ENCODE measurements around the gene AP2M1. TPM values are rescaled to one million over a fixed set of nuclear protein-coding genes. Genes with fewer than 3 reads are reported as not detected.

Gene AP2M1
- total and polyA plus RNA-seq, 8 donors = 96.2 to 220 (median 144) TPM

- Histone ChIP-seq H3K36me3 (no peaks in the 10 kb centered on the region), H3K4me3 (no peak overlapping the region), H3K27me3 (peaks cover 0 to 14% (median 4%) of the 10 kb centered on the region in 3 donors), H3K9me3 (no peaks in the 10 kb centered on the region), H3K4me1 (no peaks in the 10 kb centered on the region), H3K27ac (no peak overlapping the region)
- WGBS, 5 donors = 63 to 76% (median 71%) methylated on average over 5 of the region's 5 CpGs
- intact Hi-C loops (cut with DNase I; ENCODE audit: low total_unique reads) = no loop called here
- TF ChIP-seq EP300 (IDR thresholded peaks at IDR 0.05) = no peak
- TF ChIP-seq POLR2AphosphoS5 (IDR thresholded peaks at IDR 0.05) = no peak
- TF ChIP-seq POLR2A (IDR thresholded peaks at IDR 0.05) = no peak
- TF ChIP-seq, protein P1, sequence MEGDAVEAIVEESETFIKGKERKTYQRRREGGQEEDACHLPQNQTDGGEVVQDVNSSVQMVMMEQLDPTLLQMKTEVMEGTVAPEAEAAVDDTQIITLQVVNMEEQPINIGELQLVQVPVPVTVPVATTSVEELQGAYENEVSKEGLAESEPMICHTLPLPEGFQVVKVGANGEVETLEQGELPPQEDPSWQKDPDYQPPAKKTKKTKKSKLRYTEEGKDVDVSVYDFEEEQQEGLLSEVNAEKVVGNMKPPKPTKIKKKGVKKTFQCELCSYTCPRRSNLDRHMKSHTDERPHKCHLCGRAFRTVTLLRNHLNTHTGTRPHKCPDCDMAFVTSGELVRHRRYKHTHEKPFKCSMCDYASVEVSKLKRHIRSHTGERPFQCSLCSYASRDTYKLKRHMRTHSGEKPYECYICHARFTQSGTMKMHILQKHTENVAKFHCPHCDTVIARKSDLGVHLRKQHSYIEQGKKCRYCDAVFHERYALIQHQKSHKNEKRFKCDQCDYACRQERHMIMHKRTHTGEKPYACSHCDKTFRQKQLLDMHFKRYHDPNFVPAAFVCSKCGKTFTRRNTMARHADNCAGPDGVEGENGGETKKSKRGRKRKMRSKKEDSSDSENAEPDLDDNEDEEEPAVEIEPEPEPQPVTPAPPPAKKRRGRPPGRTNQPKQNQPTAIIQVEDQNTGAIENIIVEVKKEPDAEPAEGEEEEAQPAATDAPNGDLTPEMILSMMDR (IDR thresholded peaks at IDR 0.05) = no peak
- DNase-seq = no peak
Measured at GRCh38 chr3:184211297-184211696, 36.6 kb downstream of the AP2M1 start.

GRCh38 chr3:184211718-184212117, 37.1 kb downstream of the AP2M1 start:
- Histone ChIP-seq H3K4me3 (no peak overlapping the region), H3K9me3 (no peaks in the 10 kb centered on the region), H3K4me1 (no peaks in the 10 kb centered on the region), H3K27ac (no peak overlapping the region), H3K27me3 (peaks cover 0 to 12% (median 1%) of the 10 kb centered on the region in 3 donors), H3K36me3 (no peaks in the 10 kb centered on the region)
- DNase-seq = no peak
- intact Hi-C loops (cut with DNase I; ENCODE audit: low total_unique reads) = no loop called here
- 59 to 73% (median 70%) methylated on average over 5 of the region's 5 CpGs for WGBS, 5 donors
- TF ChIP-seq POLR2A (IDR thresholded peaks at IDR 0.05) (no peak), EP300 (IDR thresholded peaks at IDR 0.05) (no peak), POLR2AphosphoS5 (IDR thresholded peaks at IDR 0.05) (no peak)
- TF ChIP-seq, protein P1 (IDR thresholded peaks at IDR 0.05) = no peak

DNA sequence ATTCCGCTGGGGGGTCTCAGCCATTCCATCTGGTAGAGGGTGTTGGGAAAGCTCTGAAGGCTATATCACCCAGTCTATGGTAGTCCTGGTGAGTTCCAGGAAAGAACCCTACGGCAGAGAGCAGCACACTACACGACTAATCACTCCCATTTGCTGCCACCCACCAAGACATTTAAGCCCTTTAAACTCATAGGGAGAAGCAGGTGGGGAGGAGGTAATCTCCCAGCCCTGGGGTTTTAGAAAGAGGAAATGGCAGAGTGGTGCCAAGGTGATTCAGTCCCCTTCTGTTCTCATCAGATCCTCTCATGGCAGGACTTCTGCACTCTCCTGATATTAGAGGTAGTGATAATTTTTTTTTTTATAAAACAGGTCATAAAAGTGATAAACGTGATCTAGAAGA, 44.2 kb downstream of the AP2M1 start:
- intact Hi-C loops (cut with DNase I; ENCODE audit: low total_unique reads) = no loop called here
- Histone ChIP-seq H3K36me3 (no peaks in the 10 kb centered on the region), H3K4me3 (no peak overlapping the region), H3K27me3 (peaks cover 0 to 41% (median 0%) of the 10 kb centered on the region in 3 donors), H3K9me3 (no peaks in the 10 kb centered on the region), H3K27ac (no peak overlapping the region), H3K4me1 (no peaks in the 10 kb centered on the region)
- TF ChIP-seq EP300 (IDR thresholded peaks at IDR 0.05) (no peak), POLR2AphosphoS5 (IDR thresholded peaks at IDR 0.05) (no peak), POLR2A (IDR thresholded peaks at IDR 0.05) (no peak)
- TF ChIP-seq, protein P1 (IDR thresholded peaks at IDR 0.05) = no peak
- no peak for DNase-seq
- WGBS, 5 donors = 51 to 68% (median 61%) methylated on average over 4 of the region's 4 CpGs

DNA sequence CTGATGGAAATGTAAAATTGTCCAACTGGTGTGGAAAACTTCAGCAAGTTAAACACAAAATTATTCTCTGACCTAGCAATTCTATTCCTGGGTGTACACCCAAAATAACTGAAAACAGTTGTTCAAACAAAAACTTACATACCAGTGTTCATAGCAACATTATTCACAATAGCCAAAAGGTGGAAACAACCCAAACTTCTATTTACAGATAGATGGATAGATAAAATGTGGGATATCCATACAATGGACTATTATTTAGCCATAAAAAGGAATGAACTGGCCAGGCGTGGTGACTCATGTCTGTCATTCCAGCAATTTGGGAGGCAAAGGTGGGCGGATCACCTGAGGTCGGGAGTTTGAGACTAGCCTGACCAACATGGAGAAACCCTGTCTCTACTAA, 47.9 kb downstream of the AP2M1 start:
- Histone ChIP-seq H3K4me3 (no peak overlapping the region), H3K27ac (no peak overlapping the region), H3K36me3 (no peaks in the 10 kb centered on the region), H3K27me3 (peaks cover 0 to 54% (median 3%) of the 10 kb centered on the region in 3 donors), H3K4me1 (no peaks in the 10 kb centered on the region), H3K9me3 (no peaks in the 10 kb centered on the region)
- WGBS, 5 donors = 47 to 66% (median 60%) methylated on average over 3 of the region's 3 CpGs
- intact Hi-C loops (cut with DNase I; ENCODE audit: low total_unique reads) = no loop called here
- DNase-seq = no peak
- TF ChIP-seq POLR2A (IDR thresholded peaks at IDR 0.05) (no peak), EP300 (IDR thresholded peaks at IDR 0.05) (no peak), POLR2AphosphoS5 (IDR thresholded peaks at IDR 0.05) (no peak)
- TF ChIP-seq, protein P1 (IDR thresholded peaks at IDR 0.05) = no peak

All from stomach (tissue), 9 donors.